ENCODE data around the gene GUCA2A. TPM values are rescaled to one million over a fixed set of nuclear protein-coding genes. Genes with fewer than 3 reads are reported as not detected.
"Not testable (repeated sequence)": the region's sequence is repeated elsewhere in the genome, so short reads cannot be mapped to it uniquely, and the experiment has no call there.

Gene GUCA2A, protein sequence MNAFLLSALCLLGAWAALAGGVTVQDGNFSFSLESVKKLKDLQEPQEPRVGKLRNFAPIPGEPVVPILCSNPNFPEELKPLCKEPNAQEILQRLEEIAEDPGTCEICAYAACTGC
- total RNA-seq = not detected

DNA sequence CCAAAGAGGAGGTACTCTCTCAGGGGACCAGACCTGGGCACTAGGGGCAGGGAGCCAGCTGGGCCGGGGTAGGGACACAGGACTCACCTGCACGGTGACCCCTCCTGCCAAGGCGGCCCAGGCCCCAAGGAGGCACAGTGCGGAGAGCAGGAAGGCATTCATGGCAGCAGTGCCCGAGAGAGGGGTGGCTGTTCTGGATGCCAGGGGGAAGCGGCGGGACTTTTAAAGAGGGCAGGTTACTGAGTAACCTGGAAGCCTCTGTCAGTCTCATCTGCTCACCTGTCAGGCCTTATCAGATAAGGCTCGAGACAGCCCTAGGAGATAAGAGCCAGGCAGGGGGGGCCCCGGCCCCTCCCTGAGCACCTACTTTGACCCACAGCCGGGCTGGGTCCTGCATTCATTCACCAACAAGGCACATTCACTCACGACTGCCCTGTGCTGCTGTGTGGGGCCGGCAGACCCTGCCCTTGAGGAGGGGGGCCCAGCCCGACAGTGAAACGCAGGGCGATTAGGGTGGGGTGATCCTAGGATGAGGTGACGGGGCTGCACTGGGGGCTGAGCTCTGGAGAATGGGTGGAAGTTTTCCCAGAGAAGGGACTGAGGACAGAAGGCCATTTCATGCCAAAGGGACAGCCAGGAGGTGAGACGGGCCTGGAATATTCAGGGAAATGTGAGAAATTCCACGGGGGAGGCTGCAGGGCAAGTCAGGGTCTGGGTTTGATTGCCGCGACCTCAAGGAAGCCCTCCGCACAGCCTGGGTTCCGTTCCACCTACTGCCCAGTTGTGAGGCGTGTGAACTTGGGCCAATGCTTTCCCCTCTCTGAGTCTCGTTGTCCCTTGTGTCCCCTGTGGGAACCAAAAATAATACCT lies at the start of gene GUCA2A:
TSS of gene GUCA2A (minus strand) at position 195 of the 870 bp plus-strand sequence. CDS start at position 162, 33 bp downstream.
- ATAC-seq = peak; percentile 21

GRCh38 chr1:42211224-42211623 lies 46.7 kb upstream of the GUCA2A start:
- ATAC-seq (no peak), DNase-seq (ENCODE audit: low spot score) (no peak)

More for the DNA sequence above, at the start of gene GUCA2A:
- no peak for DNase-seq (ENCODE audit: low spot score)

- no peak for DNase-seq (ENCODE audit: low spot score)
- ATAC-seq = no peak
Observed at GRCh38 chr1:42210421-42211133, 46.0 kb upstream of the GUCA2A start.

GRCh38 chr1:42209526-42210251 lies 45.1 kb upstream of the GUCA2A start:
- ATAC-seq (no peak), DNase-seq (ENCODE audit: low spot score) (no peak)

- not testable (repeated sequence) for DNase-seq (ENCODE audit: low spot score); ATAC-seq
Observed at GRCh38 chr1:42206930-42207329, 42.4 kb upstream of the GUCA2A start.

DNA sequence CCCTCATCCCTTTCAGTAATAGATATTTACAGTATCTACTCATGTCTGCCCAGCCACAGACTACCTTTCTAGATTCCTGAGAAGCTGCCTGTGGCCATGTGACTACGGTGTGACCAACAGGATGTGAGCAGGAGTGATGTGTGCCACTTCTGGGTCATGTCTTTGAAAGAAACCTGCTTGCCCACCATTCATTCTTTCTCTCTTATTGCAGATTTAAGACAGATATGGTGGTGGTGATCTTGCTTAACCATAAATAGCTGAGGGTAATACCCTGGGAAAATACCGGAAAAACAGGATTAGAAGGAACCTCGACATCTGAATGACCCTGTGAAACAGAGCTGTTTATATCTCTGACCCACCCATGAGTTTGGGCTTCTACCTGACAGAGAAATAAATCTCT lies 41.6 kb upstream of the GUCA2A start:
- no peak for DNase-seq (ENCODE audit: low spot score)
- ATAC-seq = no peak

- no peak for ATAC-seq
- no peak for DNase-seq (ENCODE audit: low spot score)
Observed at GRCh38 chr1:42201986-42202385, 37.4 kb upstream of the GUCA2A start.

DNA sequence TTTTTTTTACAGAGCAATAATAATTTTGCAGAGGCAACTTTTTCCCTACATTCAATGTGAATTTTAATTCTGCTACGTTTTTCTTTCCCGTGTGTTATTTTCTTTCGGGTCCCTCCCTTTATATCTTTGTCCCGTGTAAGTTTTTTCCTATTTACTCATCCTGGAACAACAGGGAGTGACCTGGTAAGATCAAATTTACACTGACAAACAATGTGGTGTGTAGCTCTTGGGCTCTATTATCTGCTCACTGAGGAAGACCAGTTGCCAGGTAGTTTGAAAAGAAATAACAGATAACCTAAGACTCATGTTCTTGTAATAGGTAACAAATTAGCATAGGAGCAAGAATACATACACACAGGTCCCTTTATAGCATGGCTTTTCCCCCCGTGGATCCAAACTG lies 33.7 kb upstream of the GUCA2A start:
- ATAC-seq (no peak), DNase-seq (ENCODE audit: low spot score) (no peak)

- no peak for DNase-seq (ENCODE audit: low spot score)
- ATAC-seq = no peak
Observed at GRCh38 chr1:42195841-42196240, 31.3 kb upstream of the GUCA2A start.

DNA sequence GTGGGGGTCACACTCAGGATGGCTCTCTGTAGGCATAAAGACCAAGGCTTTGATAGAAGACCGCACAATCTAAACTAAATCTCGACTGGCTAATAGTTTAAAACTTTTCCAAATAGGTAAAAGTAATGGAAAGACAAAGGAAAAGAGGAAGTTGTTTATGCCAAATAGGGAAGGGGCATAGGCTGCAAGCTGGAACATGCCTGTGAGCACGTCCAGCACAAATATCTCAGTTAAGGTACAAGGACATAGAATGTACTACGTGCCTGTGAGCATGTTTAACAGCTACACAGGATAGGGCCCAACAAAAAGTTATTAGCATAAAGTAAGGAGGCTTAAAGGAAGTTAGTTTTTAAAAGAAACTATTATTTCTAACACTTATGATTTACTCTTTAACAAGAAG lies 27.6 kb upstream of the GUCA2A start:
- ATAC-seq = no peak
- no peak for DNase-seq (ENCODE audit: low spot score)

GRCh38 chr1:42191319-42191718 lies 26.8 kb upstream of the GUCA2A start:
- DNase-seq (ENCODE audit: low spot score) (no peak), ATAC-seq (no peak)

DNA sequence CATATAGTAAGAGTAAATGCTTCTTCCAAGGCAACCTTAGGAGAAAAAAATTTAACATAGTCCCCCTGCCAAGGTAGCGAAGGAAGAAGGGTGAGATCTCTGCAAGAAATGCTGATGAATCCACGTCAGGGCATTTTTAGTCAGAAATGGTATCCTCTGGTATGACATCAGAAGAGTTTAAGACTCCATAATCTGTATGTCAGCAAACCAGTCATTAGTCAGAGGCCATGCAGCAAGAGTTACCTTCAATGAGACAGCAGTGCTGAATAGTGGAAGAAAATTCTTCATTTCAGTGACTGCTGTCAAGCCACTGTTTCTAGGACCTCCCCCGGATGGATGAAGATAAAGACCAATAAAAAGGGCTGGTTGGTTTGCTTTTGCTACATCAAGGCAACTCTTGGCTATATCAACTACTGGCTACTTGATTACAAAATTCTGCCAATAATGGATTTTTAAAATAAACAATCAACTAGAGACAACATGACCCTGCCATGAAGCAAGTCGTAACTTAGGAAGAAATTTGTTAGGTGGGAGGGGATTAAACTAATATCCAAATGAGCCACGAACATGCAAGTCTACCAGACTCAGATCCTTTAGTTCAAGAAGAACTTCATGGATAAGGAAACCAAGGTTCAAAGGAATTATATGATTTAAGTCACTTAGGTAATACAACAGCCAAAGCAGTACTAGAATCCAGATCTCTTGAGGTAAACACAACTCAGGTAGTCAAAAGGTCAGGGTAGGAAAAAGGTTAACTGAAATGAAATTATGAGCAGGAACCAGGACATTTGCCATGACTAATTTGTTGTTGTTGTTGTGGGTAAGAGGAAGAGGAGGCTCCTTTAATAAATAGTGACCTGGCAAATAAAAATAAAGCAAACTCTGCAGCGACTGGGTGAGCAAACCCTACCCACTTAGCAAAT lies 25.6 kb upstream of the GUCA2A start:
- peak; percentile 91 for ATAC-seq
- no peak for DNase-seq (ENCODE audit: low spot score)

- DNase-seq (ENCODE audit: low spot score) (no peak), ATAC-seq (no peak)
Observed at GRCh38 chr1:42186152-42186551, 21.6 kb upstream of the GUCA2A start.

DNA sequence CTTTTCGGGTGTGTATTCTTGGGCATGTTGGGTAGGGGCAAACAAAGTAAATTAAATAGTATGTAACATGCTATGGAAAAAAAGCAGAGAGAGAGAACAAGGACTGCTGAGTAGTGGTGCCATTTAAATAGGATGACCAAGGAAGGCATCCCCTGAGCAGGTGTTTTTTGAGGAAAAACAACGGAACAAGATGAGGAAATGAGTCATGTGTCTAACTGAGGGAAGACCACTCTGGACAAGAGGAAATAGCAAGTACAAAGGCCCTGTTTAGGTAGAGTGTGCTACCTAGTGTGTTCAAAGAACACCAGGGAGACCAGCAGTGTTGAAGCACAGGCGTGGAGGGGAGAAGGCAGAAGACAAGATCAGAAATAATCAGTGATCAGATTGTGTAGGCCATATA lies 20.1 kb upstream of the GUCA2A start:
- ATAC-seq (no peak), DNase-seq (ENCODE audit: low spot score) (no peak)

- ATAC-seq (no peak), DNase-seq (ENCODE audit: low spot score) (no peak)
Observed at GRCh38 chr1:42183957-42184268, 19.4 kb upstream of the GUCA2A start.

DNA sequence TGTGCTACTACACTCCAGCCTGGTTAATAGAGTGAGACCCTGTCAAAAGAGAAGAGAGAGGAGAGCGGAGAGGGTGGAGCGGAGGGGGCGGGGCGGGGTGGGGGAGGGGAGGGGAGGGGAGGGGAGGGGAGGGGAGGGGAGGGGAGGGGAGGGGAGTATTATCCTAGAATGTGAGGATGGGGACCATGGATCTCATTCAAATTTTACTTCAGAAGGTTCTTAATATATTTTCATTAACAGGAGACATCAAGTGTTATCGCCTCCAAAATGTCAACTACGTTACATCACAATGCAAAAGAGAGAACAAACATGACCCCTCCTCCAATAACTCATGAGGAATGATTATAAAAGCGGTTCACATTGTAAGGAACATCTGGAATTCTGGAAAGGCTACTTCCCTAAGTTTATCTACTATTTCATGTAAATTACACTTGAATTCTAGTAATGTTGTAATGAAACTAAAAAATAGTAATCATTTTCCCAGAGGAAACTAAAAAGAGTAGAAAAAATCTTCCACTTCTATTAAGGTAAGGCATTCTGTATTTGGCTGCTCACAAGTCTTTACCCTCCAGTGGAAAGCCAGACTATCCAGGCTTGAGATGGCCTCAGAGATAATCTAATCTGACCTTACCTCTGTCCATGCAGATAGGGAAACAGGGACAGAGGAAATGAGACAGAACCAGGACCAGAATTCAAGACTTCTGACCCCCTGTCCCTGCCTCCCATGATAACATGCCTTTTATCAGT lies 18.8 kb upstream of the GUCA2A start:
- DNase-seq (ENCODE audit: low spot score) = no peak
- no peak for ATAC-seq

GRCh38 chr1:42181687-42182086 lies 17.1 kb upstream of the GUCA2A start:
- ATAC-seq (no peak), DNase-seq (ENCODE audit: low spot score) (no peak)

GRCh38 chr1:42179900-42180329 lies 15.4 kb upstream of the GUCA2A start:
- ATAC-seq (no peak), DNase-seq (ENCODE audit: low spot score) (no peak)

- DNase-seq (ENCODE audit: low spot score) (no peak), ATAC-seq (peak; percentile 67)
Observed at GRCh38 chr1:42179275-42179674, 14.7 kb upstream of the GUCA2A start.

DNA sequence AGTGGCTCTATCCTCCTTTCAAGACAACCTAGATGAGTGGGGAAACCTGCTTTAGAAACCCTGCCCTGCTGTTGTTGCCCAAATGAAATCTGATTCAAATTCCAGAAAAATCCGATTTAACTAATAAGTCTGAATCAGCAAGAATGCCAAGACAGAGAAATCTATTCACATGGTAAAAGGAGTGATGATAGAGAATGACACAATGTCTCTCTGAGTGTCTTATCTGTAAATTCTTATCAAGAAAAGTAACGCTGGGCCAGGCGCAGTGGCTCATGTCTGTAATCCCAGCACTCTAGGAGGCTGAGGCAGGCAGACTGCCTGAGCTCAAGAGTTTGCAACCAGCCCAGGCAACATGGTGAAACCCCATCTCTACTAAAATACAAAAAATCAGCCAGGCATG lies 13.7 kb upstream of the GUCA2A start:
- DNase-seq (ENCODE audit: low spot score) (no peak), ATAC-seq (no peak)
